HEK293T (cell line): ENCODE measurements around the gene LRRC7.

ENCODE experiments used
- CTCF ChIA-PET: fragments of 350-600 bp; formaldehyde crosslinking; extraction: SDS; loops from one replicate; lab custom pipeline; 2021; ENCODE audit warnings: antibody characterized with exemption, inconsistent platforms; lab: Yijun Ruan, JAX
- POLR2A ChIA-PET: fragments of 350-600 bp; formaldehyde crosslinking; extraction: SDS; loops from one replicate; lab custom pipeline; 2020; ENCODE audit warnings: antibody characterized with exemption, inconsistent platforms; lab: Yijun Ruan, JAX
- DNase-seq: peaks from one replicate; pipeline ENCODE4 v3.0.0; 2012; ENCODE audit warnings: mixed read lengths; ENCODE audit errors: extremely low spot score
- ARNT ChIP-seq: fragments of 450-650 bp; IDR thresholded peaks from 2 replicates; pipeline ENCODE4 v1.6.1; 2017; ENCODE audit warnings: mild to moderate bottlenecking
- BHLHE40 ChIP-seq: fragments of 450-650 bp; IDR thresholded peaks from 2 replicates; pipeline ENCODE4 v1.6.1; 2016; ENCODE audit warnings: mild to moderate bottlenecking, moderate library complexity, borderline replicate concordance
- CTBP1 ChIP-seq: fragments of 450-650 bp; IDR thresholded peaks from 2 replicates; pipeline ENCODE4 v1.6.1; 2016; ENCODE audit warnings: borderline replicate concordance
- ELF4 ChIP-seq: fragments of 450-650 bp; IDR thresholded peaks from 2 replicates; pipeline ENCODE4 v1.6.1; 2017; ENCODE audit warnings: antibody characterized with exemption
- FOXA1 ChIP-seq: fragments of 450-650 bp; IDR thresholded peaks from 2 replicates; pipeline ENCODE4 v1.6.1; 2016; ENCODE audit warnings: mild to moderate bottlenecking
- FOXK2 ChIP-seq: fragments of 450-650 bp; IDR thresholded peaks from 2 replicates; pipeline ENCODE4 v1.6.1; 2016; ENCODE audit warnings: mild to moderate bottlenecking
- FOXM1 ChIP-seq: fragments of 450-650 bp; IDR thresholded peaks from 2 replicates; pipeline ENCODE4 v1.6.1; 2017; ENCODE audit warnings: mild to moderate bottlenecking, borderline replicate concordance
- HDGF ChIP-seq: fragments of 450-650 bp; IDR thresholded peaks from 2 replicates; pipeline ENCODE4 v1.6.1; 2017; ENCODE audit warnings: antibody characterized with exemption, borderline replicate concordance
- L3MBTL2 ChIP-seq: fragments of 450-650 bp; conservative IDR thresholded peaks from 2 replicates; pipeline ENCODE4 v1.6.1; 2016; ENCODE audit warnings: mild to moderate bottlenecking
- LEF1 ChIP-seq: fragments of 450-650 bp; IDR thresholded peaks from 2 replicates; pipeline ENCODE4 v1.6.1; 2017; ENCODE audit warnings: mild to moderate bottlenecking, borderline replicate concordance
- NFRKB ChIP-seq: fragments of 450-650 bp; IDR thresholded peaks from 2 replicates; pipeline ENCODE4 v1.6.1; 2016; ENCODE audit warnings: mild to moderate bottlenecking, moderate library complexity
- PKNOX1 ChIP-seq: fragments of 450-650 bp; IDR thresholded peaks from 2 replicates; pipeline ENCODE4 v1.6.1; 2016
- SP1 ChIP-seq: fragments of 450-650 bp; IDR thresholded peaks from 2 replicates; pipeline ENCODE4 v1.6.1; 2017
- SUZ12 ChIP-seq: fragments of 450-650 bp; IDR thresholded peaks from 2 replicates; pipeline ENCODE4 v1.6.1; 2016; ENCODE audit warnings: mild to moderate bottlenecking
- TARDBP ChIP-seq: fragments of 450-650 bp; IDR thresholded peaks from 2 replicates; pipeline ENCODE4 v1.6.1; 2016
- ZNF384 ChIP-seq: fragments of 450-650 bp; IDR thresholded peaks from 2 replicates; pipeline ENCODE4 v1.6.1; 2016

Gene LRRC7

GRCh38 chr1:70164350-70164749 lies 596.6 kb downstream of the LRRC7 start:
- CTCF ChIA-PET = no interaction called here

DNA sequence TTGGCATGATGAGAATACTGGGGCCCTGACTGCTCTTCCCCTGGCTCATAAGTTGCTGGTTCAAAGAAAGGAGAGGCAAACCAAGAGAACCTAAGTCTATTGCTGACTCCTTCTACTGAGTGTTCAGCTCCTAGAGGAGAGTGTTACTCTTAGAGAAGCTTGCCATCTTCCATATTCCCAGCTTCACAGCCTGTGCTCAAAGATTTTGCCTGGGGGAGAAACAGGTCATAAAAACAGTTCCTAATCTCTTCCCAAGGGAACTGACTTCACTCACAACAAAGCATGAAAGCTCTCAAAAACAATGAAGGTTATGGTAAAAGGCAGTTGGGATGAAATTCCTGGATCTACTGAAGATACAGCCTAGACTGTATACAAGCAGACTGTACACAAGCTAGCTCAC lies 600.6 kb downstream of the LRRC7 start:
- CTCF ChIA-PET = no interaction called here
- DNase-seq = no peak
- POLR2A ChIA-PET = interaction anchor here (0.6 to 1.3 kb wide), 5 partner anchors 37 to 243 kb away, joined by 3 to 4 read pairs (median 3); partner anchors contain the start of genes ANKRD13C, CTH, LRRC40 and SRSF11
- TF ChIP-seq FOXK2 (no peak), CTBP1 (no peak), FOXM1 (no peak)

More at GRCh38 chr1:70164350-70164749, 596.6 kb downstream of the LRRC7 start:
- TF ChIP-seq FOXK2 (no peak), FOXM1 (no peak), SUZ12 (no peak), HDGF (no peak), L3MBTL2 (no peak), LEF1 (no peak), ELF4 (no peak), ZNF384 (no peak), FOXA1 (no peak), TARDBP (no peak), PKNOX1 (no peak), ARNT (no peak), NFRKB (no peak)
- no peak for DNase-seq
- POLR2A ChIA-PET = interaction anchor here (0.6 kb wide), 1 partner anchor 299 kb away, joined by 3 read pairs; no protein-coding TSS in a partner anchor

DNA sequence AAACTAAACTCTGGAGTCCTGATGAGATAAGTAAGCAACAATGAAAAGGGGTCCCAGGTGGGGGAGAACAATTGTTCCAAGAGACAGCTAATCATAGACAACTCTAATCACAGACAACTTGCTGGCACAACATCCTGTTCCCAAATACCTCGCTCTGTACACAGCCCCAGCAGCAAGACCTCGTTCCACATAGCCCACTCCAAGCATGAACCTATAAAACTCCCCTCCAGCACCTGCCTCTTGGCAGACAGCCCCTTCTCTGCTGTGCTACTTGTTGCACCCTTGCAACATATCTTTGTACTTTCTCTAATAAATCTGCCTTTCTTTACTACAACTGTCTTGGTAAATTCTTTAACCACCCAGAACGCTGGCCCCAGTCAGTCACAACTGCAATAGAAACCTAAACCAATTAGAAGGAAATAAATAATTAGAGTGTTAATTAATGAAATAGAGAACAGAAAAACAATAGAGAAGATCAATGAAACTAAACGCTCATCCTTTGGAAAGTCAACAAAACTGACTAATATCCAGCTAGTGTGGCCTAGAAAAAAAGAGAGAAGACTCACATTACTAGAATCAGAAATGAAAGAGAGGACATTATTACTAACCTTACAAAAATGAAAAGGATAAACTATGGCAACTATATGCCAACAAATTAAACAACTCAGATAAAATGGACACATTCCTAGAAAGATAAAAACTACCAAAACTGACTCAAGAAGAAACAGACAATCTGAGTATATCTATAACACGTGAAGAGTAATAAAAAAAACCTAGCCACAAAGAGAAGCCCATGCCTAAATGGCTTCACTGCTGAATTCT lies 601.5 kb downstream of the LRRC7 start:
- CTCF ChIA-PET = no interaction called here
- POLR2A ChIA-PET = interaction anchor here (1.3 kb wide), 1 partner anchor 36 kb away, joined by 3 read pairs; the partner anchor contains the start of gene LRRC40
- DNase-seq = no peak

DNA sequence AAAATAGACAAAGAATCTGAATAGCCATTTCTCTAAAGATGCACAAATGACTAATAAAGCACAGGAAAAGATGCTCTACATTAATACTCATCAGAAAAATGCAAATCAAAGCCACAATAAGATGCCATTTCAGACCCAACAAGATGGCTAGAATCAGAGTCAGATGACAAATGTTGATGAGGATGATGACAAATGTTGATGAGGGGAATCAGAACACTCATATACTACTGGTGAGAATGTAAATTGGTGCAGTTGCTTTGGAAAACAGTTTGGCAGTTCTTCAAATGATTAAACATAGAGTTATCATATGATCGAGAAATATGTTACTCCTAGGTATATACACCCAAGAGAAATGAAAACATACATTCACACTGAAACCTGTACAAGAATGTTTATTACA lies 603.8 kb downstream of the LRRC7 start:
- TF ChIP-seq FOXA1 (no peak), FOXM1 (no peak), BHLHE40 (no peak), PKNOX1 (no peak), FOXK2 (no peak), HDGF (no peak), ZNF384 (no peak), LEF1 (no peak)
- DNase-seq = no peak
- ChIA-PET POLR2A (no interaction called here), CTCF (no interaction called here)

More for the DNA sequence above, 601.5 kb downstream of the LRRC7 start:
- TF ChIP-seq PKNOX1 = no peak
- TF ChIP-seq ZNF384 = no peak
- no peak for TF ChIP-seq FOXA1
- no peak for TF ChIP-seq HDGF
- TF ChIP-seq FOXK2 = no peak
- TF ChIP-seq ARNT = no peak
- no peak for TF ChIP-seq LEF1
- TF ChIP-seq SP1 = no peak
- no peak for TF ChIP-seq L3MBTL2
- no peak for TF ChIP-seq NFRKB
- TF ChIP-seq FOXM1 = no peak
- no peak for TF ChIP-seq SUZ12
- TF ChIP-seq BHLHE40 = no peak
- TF ChIP-seq TARDBP = no peak
- no peak for TF ChIP-seq CTBP1
- no peak for TF ChIP-seq ELF4
